Islet of Langerhans (tissue), 1 donor: Measurements from ENCODE around the gene FAM120B.
"Not testable (repeated sequence)": the region's sequence is repeated elsewhere in the genome, so short reads cannot be mapped to it uniquely, and the experiment has no call there.

Source experiments
- FAIRE-seq: peaks from one replicate; lab custom pipeline; 2011; peaks lifted over from hg19 to GRCh38; lab: Jason Lieb, UNC

The FAM120B gene

GRCh38 chr6:170306324-170307079 lies at the start of gene FAM120B:
Gene FAM120B, plus strand, starts transcription at chr6:170306758. Its CDS starts 10,633 bp downstream, at chr6:170317391.
- FAIRE-seq, result no peak

- no peak for FAIRE-seq
Observed at GRCh38 chr6:170257376-170257775, 49.2 kb upstream of the FAM120B start.

- no peak for FAIRE-seq
Observed at GRCh38 chr6:170258407-170258806, 48.2 kb upstream of the FAM120B start.

- FAIRE-seq, result no peak
Observed at GRCh38 chr6:170259278-170259677, 47.3 kb upstream of the FAM120B start.

- FAIRE-seq, result peak; percentile 41
Observed at GRCh38 chr6:170260686-170261085, 45.9 kb upstream of the FAM120B start.

- no peak for FAIRE-seq
Observed at GRCh38 chr6:170261643-170262488, 44.7 kb upstream of the FAM120B start.

GRCh38 chr6:170262489-170263088 lies 44.0 kb upstream of the FAM120B start:
- FAIRE-seq, result no peak

- no peak for FAIRE-seq
Observed at GRCh38 chr6:170263410-170263809, 43.1 kb upstream of the FAM120B start.

GRCh38 chr6:170264086-170264485 lies 42.5 kb upstream of the FAM120B start:
- no peak for FAIRE-seq

- not testable (repeated sequence) for FAIRE-seq
Observed at GRCh38 chr6:170264644-170265043, 41.9 kb upstream of the FAM120B start.

GRCh38 chr6:170265655-170266054 lies 40.9 kb upstream of the FAM120B start:
- FAIRE-seq, result peak; percentile 82

- FAIRE-seq, result no peak
Observed at GRCh38 chr6:170266061-170266825, 40.3 kb upstream of the FAM120B start.

GRCh38 chr6:170267688-170268087 lies 38.9 kb upstream of the FAM120B start:
- no peak for FAIRE-seq

- FAIRE-seq, result no peak
Observed at GRCh38 chr6:170268216-170269129, 38.1 kb upstream of the FAM120B start.

GRCh38 chr6:170269151-170269845 lies 37.3 kb upstream of the FAM120B start:
- no peak for FAIRE-seq

GRCh38 chr6:170269846-170270541 lies 36.6 kb upstream of the FAM120B start:
- no peak for FAIRE-seq

GRCh38 chr6:170270984-170271593 lies 35.5 kb upstream of the FAM120B start:
- FAIRE-seq, result no peak

GRCh38 chr6:170271771-170272314 lies 34.7 kb upstream of the FAM120B start:
- no peak for FAIRE-seq
